Fibroblast of the aortic adventitia (primary cell): ENCODE results near the gene OR51B5. TPM values are rescaled to one million over a fixed set of nuclear protein-coding genes. Genes with fewer than 3 reads are reported as not detected.

Experiments
- DNase-seq: peaks from one replicate; pipeline ENCODE4 v3.0.0-alpha.2; 2010; ENCODE audit warnings: low read depth
- H3K4me3 ChIP-seq: 2 replicates; pipeline ENCODE4 v1.5.1; 2011; ENCODE audit warnings: low read depth, mild to moderate bottlenecking, control low read depth, low read length, moderate library complexity
- CTCF ChIP-seq: IDR thresholded peaks from 2 replicates; pipeline ENCODE4 v1.5.1; 2011; ENCODE audit warnings: mild to moderate bottlenecking, low read length, control low read depth, inconsistent platforms; ENCODE audit not compliant: insufficient read depth
- total RNA-seq: library from RNA; depleted of rRNA; stranded (reverse); fragments of >200 nt; gene quantifications from 2 replicates; pipeline ENCODE4 v1.2.3, GENCODE V29; 2012; ENCODE audit warnings: low replicate concordance

OR51B5 gene
- not detected in 2 replicates for total RNA-seq

- TF ChIP-seq CTCF: no peak
- H3K4me3 ChIP-seq: no peak within 1 kb of the TSS
- DNase-seq: peak; percentile 39
Observed at GRCh38 chr11:5343474-5344335, at the start of gene OR51B5. Gene OR51B5, minus strand, starts transcription at chr11:5343524. Its CDS starts 0 bp downstream, at chr11:5343524.

- DNase-seq: no peak
- TF ChIP-seq CTCF: no peak
- no peak overlapping the region for H3K4me3 ChIP-seq
Observed at GRCh38 chr11:5390210-5390609, 46.9 kb upstream of the OR51B5 start.

GRCh38 chr11:5384335-5384734, 41.0 kb upstream of the OR51B5 start:
- no peak for TF ChIP-seq CTCF
- H3K4me3 ChIP-seq: no peak overlapping the region
- no peak for DNase-seq

- TF ChIP-seq CTCF: no peak
- DNase-seq: no peak
- no peak within 1 kb of the TSS for H3K4me3 ChIP-seq
Observed at GRCh38 chr11:5383576-5383975, 40.3 kb upstream of the OR51B5 start, which contains the start of gene OR51M1. Gene OR51M1, plus strand, starts transcription at chr11:5383812. Its CDS starts 5,587 bp downstream, at chr11:5389399.

- H3K4me3 ChIP-seq: no peak overlapping the region
- DNase-seq: peak; percentile 83
- TF ChIP-seq CTCF: peak; percentile 87
Observed at GRCh38 chr11:5380740-5381342, 37.5 kb upstream of the OR51B5 start.

- no peak overlapping the region for H3K4me3 ChIP-seq
- peak; percentile 68 for TF ChIP-seq CTCF
- peak; percentile 77 for DNase-seq
Observed at GRCh38 chr11:5369789-5370188, 26.5 kb upstream of the OR51B5 start.
